KG1 (cell line): Measurements from ENCODE around the gene KIAA1586.

ENCODE experiments used
- DNase-seq: peaks from one replicate; lab custom pipeline; 2025; lab: John Stamatoyannopoulos, UW

KIAA1586 gene

GRCh38 chr6:57104336-57104735 lies 57.8 kb downstream of the KIAA1586 start:
- no peak for DNase-seq
